ENCODE results near the gene AUNIP.

AUNIP gene

GRCh38 chr1:25893116-25893515 is 33.9 kb upstream of the AUNIP start:
- no peaks in the 10 kb centered on the region for H3K9me2 ChIP-seq (ENCODE audit: low read depth, low read length)
- H3K27me3 ChIP-seq (ENCODE audit: insufficient read depth, low read length) = no peaks in the 10 kb centered on the region
- no peak overlapping the region for H2AFZ ChIP-seq (ENCODE audit: low read length)
- H4K20me1 ChIP-seq (ENCODE audit: insufficient read depth, low read length) = no peaks in the 10 kb centered on the region
- H3K79me2 ChIP-seq (ENCODE audit: insufficient read depth, low read length) = no peaks in the 10 kb centered on the region
- peaks cover 49% of the 10 kb centered on the region for H3K36me3 ChIP-seq (ENCODE audit: insufficient read depth, low read length)
- H3K4me3 ChIP-seq (ENCODE audit: low read depth, low read length, poor library complexity, severe bottlenecking) = no peak overlapping the region
- no peak overlapping the region for H3K4me2 ChIP-seq (ENCODE audit: low read length)
- peaks cover 6% of the 10 kb centered on the region for H3K4me1 ChIP-seq (ENCODE audit: insufficient read depth, low read length, severe bottlenecking)
- TF ChIP-seq EZH2 (IDR thresholded peaks at IDR 0.05; ENCODE audit: borderline replicate concordance, low read length) = no peak
- TF ChIP-seq, protein P1, sequence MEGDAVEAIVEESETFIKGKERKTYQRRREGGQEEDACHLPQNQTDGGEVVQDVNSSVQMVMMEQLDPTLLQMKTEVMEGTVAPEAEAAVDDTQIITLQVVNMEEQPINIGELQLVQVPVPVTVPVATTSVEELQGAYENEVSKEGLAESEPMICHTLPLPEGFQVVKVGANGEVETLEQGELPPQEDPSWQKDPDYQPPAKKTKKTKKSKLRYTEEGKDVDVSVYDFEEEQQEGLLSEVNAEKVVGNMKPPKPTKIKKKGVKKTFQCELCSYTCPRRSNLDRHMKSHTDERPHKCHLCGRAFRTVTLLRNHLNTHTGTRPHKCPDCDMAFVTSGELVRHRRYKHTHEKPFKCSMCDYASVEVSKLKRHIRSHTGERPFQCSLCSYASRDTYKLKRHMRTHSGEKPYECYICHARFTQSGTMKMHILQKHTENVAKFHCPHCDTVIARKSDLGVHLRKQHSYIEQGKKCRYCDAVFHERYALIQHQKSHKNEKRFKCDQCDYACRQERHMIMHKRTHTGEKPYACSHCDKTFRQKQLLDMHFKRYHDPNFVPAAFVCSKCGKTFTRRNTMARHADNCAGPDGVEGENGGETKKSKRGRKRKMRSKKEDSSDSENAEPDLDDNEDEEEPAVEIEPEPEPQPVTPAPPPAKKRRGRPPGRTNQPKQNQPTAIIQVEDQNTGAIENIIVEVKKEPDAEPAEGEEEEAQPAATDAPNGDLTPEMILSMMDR (IDR thresholded peaks at IDR 0.05; ENCODE audit: low read length) = no peak
- H3K27ac ChIP-seq (ENCODE audit: low read depth, low read length, poor library complexity, severe bottlenecking) = no peak overlapping the region
- no peak overlapping the region for H3K9ac ChIP-seq (ENCODE audit: low read length)
- H3F3A ChIP-seq (ENCODE audit: insufficient read depth, low read length) = peaks cover 6% of the 10 kb centered on the region; the same call in 1 of the 2 replicates
- H3K9me3 ChIP-seq (ENCODE audit: low read length) = no peaks in the 10 kb centered on the region

- Histone ChIP-seq H4K20me1 (ENCODE audit: insufficient read depth, low read length) (no peaks in the 10 kb centered on the region), H3K79me2 (ENCODE audit: insufficient read depth, low read length) (no peaks in the 10 kb centered on the region), H3K4me3 (ENCODE audit: low read depth, low read length, poor library complexity, severe bottlenecking) (no peak overlapping the region), H3K36me3 (ENCODE audit: insufficient read depth, low read length) (peaks cover 39% of the 10 kb centered on the region), H3K27ac (ENCODE audit: low read depth, low read length, poor library complexity, severe bottlenecking) (no peak overlapping the region), H3K4me1 (ENCODE audit: insufficient read depth, low read length, severe bottlenecking) (peaks cover 6% of the 10 kb centered on the region), H2AFZ (ENCODE audit: low read length) (no peak overlapping the region), H3K27me3 (ENCODE audit: insufficient read depth, low read length) (no peaks in the 10 kb centered on the region), H3K9ac (ENCODE audit: low read length) (no peak overlapping the region), H3F3A (ENCODE audit: insufficient read depth, low read length) (peaks cover 3% of the 10 kb centered on the region; the same call in 1 of the 2 replicates), H3K4me2 (ENCODE audit: low read length) (no peak overlapping the region), H3K9me2 (ENCODE audit: low read depth, low read length) (no peaks in the 10 kb centered on the region), H3K9me3 (ENCODE audit: low read length) (no peaks in the 10 kb centered on the region)
- TF ChIP-seq, protein P1 (IDR thresholded peaks at IDR 0.05; ENCODE audit: low read length) = no peak
- no peak for TF ChIP-seq EZH2 (IDR thresholded peaks at IDR 0.05; ENCODE audit: borderline replicate concordance, low read length)
Measured at GRCh38 chr1:25891606-25892005, 32.3 kb upstream of the AUNIP start.

GRCh38 chr1:25890239-25891034 is 31.2 kb upstream of the AUNIP start:
- Histone ChIP-seq H3K9ac (ENCODE audit: low read length) (no peak overlapping the region), H3K4me1 (ENCODE audit: insufficient read depth, low read length, severe bottlenecking) (peaks cover 6% of the 10 kb centered on the region), H3K9me3 (ENCODE audit: low read length) (no peaks in the 10 kb centered on the region), H3K9me2 (ENCODE audit: low read depth, low read length) (no peaks in the 10 kb centered on the region), H3K27me3 (ENCODE audit: insufficient read depth, low read length) (no peaks in the 10 kb centered on the region), H3K4me2 (ENCODE audit: low read length) (no peak overlapping the region), H3K79me2 (ENCODE audit: insufficient read depth, low read length) (no peaks in the 10 kb centered on the region), H3K27ac (ENCODE audit: low read depth, low read length, poor library complexity, severe bottlenecking) (no peak overlapping the region), H3F3A (ENCODE audit: insufficient read depth, low read length) (no peaks in the 10 kb centered on the region), H3K36me3 (ENCODE audit: insufficient read depth, low read length) (peaks cover 34% of the 10 kb centered on the region), H3K4me3 (ENCODE audit: low read depth, low read length, poor library complexity, severe bottlenecking) (no peak overlapping the region), H4K20me1 (ENCODE audit: insufficient read depth, low read length) (no peaks in the 10 kb centered on the region), H2AFZ (ENCODE audit: low read length) (no peak overlapping the region)
- TF ChIP-seq EZH2 (IDR thresholded peaks at IDR 0.05; ENCODE audit: borderline replicate concordance, low read length) = no peak
- TF ChIP-seq, protein P1 (IDR thresholded peaks at IDR 0.05; ENCODE audit: low read length) = no peak
